ENCODE measurements around the gene RPS15.
"Not testable (repeated sequence)": the region's sequence is repeated elsewhere in the genome, so short reads cannot be mapped to it uniquely, and the experiment has no call there.

RPS15 gene

DNA sequence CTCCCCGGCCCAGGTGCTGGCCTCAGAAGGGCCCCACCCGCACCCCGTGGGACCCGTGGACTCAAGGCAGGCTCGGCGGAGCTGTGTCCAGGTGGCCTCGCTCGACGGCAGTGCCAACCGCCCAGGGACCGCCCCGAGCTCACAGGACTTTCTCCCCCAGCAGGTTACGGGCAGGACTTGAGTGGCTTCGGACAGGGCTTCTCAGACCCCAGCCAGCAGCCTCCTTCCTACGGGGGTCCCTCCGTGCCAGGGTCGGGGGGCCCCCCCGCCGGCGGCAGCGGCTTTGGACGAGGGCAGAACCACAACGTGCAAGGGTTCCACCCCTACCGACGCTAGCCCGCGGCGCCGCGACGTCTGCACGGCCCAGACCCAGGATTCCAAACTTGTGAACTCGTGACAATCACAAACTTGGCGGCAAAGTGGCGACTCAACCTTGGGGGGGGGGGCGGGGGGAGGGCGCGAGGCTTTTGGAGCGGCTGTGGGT is 3.6 kb upstream of the RPS15 start:
- H3K4me3 ChIP-seq (ENCODE audit: control insufficient read depth, low read depth, low read length), result no peak overlapping the region
- no peak for DNase-seq (ENCODE audit: low read depth)
- no peak for TF ChIP-seq CTCF (IDR thresholded peaks at IDR 0.05; ENCODE audit: control insufficient read depth, insufficient read depth, low read depth, low read length, missing control alignments)

- no peak for TF ChIP-seq CTCF (IDR thresholded peaks at IDR 0.05; ENCODE audit: control insufficient read depth, insufficient read depth, low read depth, low read length, missing control alignments)
- no peak for DNase-seq (ENCODE audit: low read depth)
- no peak overlapping the region for H3K4me3 ChIP-seq (ENCODE audit: control insufficient read depth, low read depth, low read length)
These were observed 2.7 kb upstream of the RPS15 start for GRCh38 chr19:1435378-1435989.

GRCh38 chr19:1437609-1438008 is 587 bp upstream of the RPS15 start:
- TF ChIP-seq CTCF (IDR thresholded peaks at IDR 0.05; ENCODE audit: control insufficient read depth, insufficient read depth, low read depth, low read length, missing control alignments), result no peak
- no peak overlapping the region for H3K4me3 ChIP-seq (ENCODE audit: control insufficient read depth, low read depth, low read length)
- no peak for DNase-seq (ENCODE audit: low read depth)

DNA sequence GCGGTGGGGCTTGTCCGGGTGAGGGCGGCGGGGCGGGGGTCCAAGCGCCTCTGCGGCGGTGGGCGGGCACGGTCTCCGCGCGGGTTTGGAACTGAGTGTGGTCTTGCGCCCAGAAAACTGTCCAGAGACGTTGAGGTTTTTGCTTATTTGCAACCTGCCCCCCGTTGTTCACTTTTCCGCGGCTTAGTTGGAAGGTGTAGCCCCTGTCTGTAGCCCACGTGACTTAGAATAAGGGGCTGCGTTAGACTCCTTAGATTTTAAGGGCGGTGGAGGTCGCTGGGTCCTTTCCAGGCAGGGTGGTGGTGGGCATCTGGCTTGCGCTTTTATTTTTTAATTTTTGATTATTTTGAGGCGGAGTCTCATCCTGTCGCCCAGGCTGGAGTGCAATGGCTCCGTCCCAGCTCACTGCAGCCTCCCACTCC is 748 bp downstream of the RPS15 start:
- peak overlapping the region; percentile 92 for H3K4me3 ChIP-seq (ENCODE audit: control insufficient read depth, low read depth, low read length)
- no peak for DNase-seq (ENCODE audit: low read depth)
- TF ChIP-seq CTCF (IDR thresholded peaks at IDR 0.05; ENCODE audit: control insufficient read depth, insufficient read depth, low read depth, low read length, missing control alignments), result no peak

GRCh38 chr19:1439525-1440417 is 1.6 kb downstream of the RPS15 start:
- DNase-seq (ENCODE audit: low read depth), result not testable (repeated sequence)
- peak overlapping the region; percentile 92 for H3K4me3 ChIP-seq (ENCODE audit: control insufficient read depth, low read depth, low read length)

- no peak for DNase-seq (ENCODE audit: low read depth)
- TF ChIP-seq CTCF (IDR thresholded peaks at IDR 0.05; ENCODE audit: control insufficient read depth, insufficient read depth, low read depth, low read length, missing control alignments), result no peak
- H3K4me3 ChIP-seq (ENCODE audit: control insufficient read depth, low read depth, low read length), result no peak overlapping the region
These were observed 2.2 kb downstream of the RPS15 start for GRCh38 chr19:1440418-1440801.

GRCh38 chr19:1441022-1441426 is 2.8 kb downstream of the RPS15 start:
- no peak overlapping the region for H3K4me3 ChIP-seq (ENCODE audit: control insufficient read depth, low read depth, low read length)
- no peak for DNase-seq (ENCODE audit: low read depth)
- TF ChIP-seq CTCF (IDR thresholded peaks at IDR 0.05; ENCODE audit: control insufficient read depth, insufficient read depth, low read depth, low read length, missing control alignments), result no peak
